ENCODE measurements around the gene PTPRN2. TPM values are rescaled to one million over a fixed set of nuclear protein-coding genes. Genes with fewer than 3 reads are reported as not detected.

PTPRN2 gene
- total RNA-seq, 1 experiment from 2014 or later: 1.7 TPM

DNA sequence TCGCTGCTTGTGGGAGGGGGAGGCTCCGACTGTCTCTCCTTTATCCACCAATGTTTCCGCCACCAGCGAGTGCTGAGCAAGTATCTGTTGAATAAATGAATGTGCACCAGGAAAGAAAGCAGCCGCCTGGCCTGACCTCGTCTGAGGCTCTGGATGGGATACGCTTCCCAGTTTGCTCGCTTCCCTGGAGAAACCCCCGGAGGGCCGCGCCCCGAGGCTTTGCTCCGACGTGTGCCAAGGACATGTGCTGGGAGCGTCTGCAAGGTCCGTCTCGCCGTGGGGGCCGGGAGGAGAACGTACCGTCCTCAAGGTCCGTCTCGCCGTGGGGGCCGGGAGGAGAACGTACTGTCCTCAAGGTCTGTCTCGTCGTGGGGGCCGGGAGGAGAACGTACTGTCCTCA is 714.4 kb downstream of the PTPRN2 start:
- Histone ChIP-seq H3K27ac (ENCODE audit: low read length) (no peak overlapping the region), H4K20me1 (ENCODE audit: insufficient read depth, low read depth, low read length) (0 out of 2 replicates have a peak, but pooled peaks cover 5% of the 10 kb centered on the region), H3K4me1 (ENCODE audit: low read length) (no peaks in the 10 kb centered on the region), H3K36me3 (ENCODE audit: insufficient read depth, low read length) (no peaks in the 10 kb centered on the region), H3K9me3 (ENCODE audit: low read length) (no peaks in the 10 kb centered on the region), H3K4me2 (ENCODE audit: low read depth, low read length, poor library complexity, severe bottlenecking) (no peak overlapping the region), H3K9me2 (replicated peaks; ENCODE audit: insufficient read depth, low read length) (no peaks in the 10 kb centered on the region), H3K4me3 (ENCODE audit: low read length) (no peak overlapping the region), H3K27me3 (ENCODE audit: low read length) (no peaks in the 10 kb centered on the region), H3K9ac (ENCODE audit: low read length) (no peak overlapping the region), H3K79me2 (ENCODE audit: low read length) (no peaks in the 10 kb centered on the region), H2AFZ (ENCODE audit: low read length) (no peak overlapping the region)
- DNase-seq: no peak

DNA sequence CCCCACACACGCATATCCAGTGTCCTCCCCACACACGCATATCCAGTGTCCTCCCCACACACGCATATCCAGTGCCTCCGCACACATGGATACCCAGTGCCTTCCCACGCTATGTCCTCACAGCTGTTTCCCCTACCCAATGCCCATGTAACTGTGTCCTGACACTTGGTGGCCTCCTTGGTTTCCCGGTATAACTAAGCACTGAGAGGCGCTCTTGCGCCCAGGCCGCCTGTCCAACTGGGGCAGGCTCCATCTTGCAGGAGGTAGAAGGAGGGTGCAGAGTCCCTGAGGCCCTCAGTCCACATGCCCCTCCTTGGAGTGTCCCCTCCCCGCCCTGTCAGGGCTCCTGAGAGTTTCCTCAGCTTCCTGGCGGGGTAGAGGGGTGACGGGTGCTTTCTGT is 715.2 kb downstream of the PTPRN2 start:
- no peak overlapping the region for H3K27ac ChIP-seq (ENCODE audit: low read length)
- H3K79me2 ChIP-seq (ENCODE audit: low read length): no peaks in the 10 kb centered on the region
- H3K9me2 ChIP-seq (replicated peaks; ENCODE audit: insufficient read depth, low read length): no peaks in the 10 kb centered on the region
- H3K4me3 ChIP-seq (ENCODE audit: low read length): no peak overlapping the region
- 0 out of 2 replicates have a peak, but pooled peaks cover 5% of the 10 kb centered on the region for H4K20me1 ChIP-seq (ENCODE audit: insufficient read depth, low read depth, low read length)
- H3K4me1 ChIP-seq (ENCODE audit: low read length): no peaks in the 10 kb centered on the region
- no peak overlapping the region for H3K9ac ChIP-seq (ENCODE audit: low read length)
- H3K36me3 ChIP-seq (ENCODE audit: insufficient read depth, low read length): no peaks in the 10 kb centered on the region
- no peaks in the 10 kb centered on the region for H3K9me3 ChIP-seq (ENCODE audit: low read length)
- H3K4me2 ChIP-seq (ENCODE audit: low read depth, low read length, poor library complexity, severe bottlenecking): no peak overlapping the region
- no peak overlapping the region for H2AFZ ChIP-seq (ENCODE audit: low read length)
- no peak for DNase-seq
- no peaks in the 10 kb centered on the region for H3K27me3 ChIP-seq (ENCODE audit: low read length)

DNA sequence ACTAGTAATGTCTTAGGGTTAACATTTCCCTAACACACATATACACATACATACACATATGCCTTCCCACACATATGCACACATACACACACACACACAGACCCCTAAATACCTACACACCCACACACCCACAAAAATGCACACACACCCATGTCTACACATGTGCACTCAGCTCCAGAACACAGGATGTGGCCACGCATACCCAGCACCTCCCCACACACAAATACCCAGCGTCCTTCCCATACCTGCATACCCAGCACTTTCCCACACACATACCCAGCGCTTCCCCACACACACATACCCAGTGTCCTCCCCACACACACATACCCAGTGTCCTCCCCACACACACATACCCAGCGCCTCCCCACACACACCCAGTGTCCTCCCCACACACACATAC is 715.9 kb downstream of the PTPRN2 start:
- DNase-seq: no peak
- Histone ChIP-seq H3K36me3 (ENCODE audit: insufficient read depth, low read length) (no peaks in the 10 kb centered on the region), H4K20me1 (ENCODE audit: insufficient read depth, low read depth, low read length) (0 out of 2 replicates have a peak, but pooled peaks cover 5% of the 10 kb centered on the region), H3K4me3 (ENCODE audit: low read length) (no peak overlapping the region), H3K9me2 (replicated peaks; ENCODE audit: insufficient read depth, low read length) (no peaks in the 10 kb centered on the region), H2AFZ (ENCODE audit: low read length) (no peak overlapping the region), H3K4me2 (ENCODE audit: low read depth, low read length, poor library complexity, severe bottlenecking) (no peak overlapping the region), H3K9ac (ENCODE audit: low read length) (no peak overlapping the region), H3K27ac (ENCODE audit: low read length) (no peak overlapping the region), H3K27me3 (ENCODE audit: low read length) (no peaks in the 10 kb centered on the region), H3K4me1 (ENCODE audit: low read length) (no peaks in the 10 kb centered on the region), H3K9me3 (ENCODE audit: low read length) (no peaks in the 10 kb centered on the region), H3K79me2 (ENCODE audit: low read length) (no peaks in the 10 kb centered on the region)

DNA sequence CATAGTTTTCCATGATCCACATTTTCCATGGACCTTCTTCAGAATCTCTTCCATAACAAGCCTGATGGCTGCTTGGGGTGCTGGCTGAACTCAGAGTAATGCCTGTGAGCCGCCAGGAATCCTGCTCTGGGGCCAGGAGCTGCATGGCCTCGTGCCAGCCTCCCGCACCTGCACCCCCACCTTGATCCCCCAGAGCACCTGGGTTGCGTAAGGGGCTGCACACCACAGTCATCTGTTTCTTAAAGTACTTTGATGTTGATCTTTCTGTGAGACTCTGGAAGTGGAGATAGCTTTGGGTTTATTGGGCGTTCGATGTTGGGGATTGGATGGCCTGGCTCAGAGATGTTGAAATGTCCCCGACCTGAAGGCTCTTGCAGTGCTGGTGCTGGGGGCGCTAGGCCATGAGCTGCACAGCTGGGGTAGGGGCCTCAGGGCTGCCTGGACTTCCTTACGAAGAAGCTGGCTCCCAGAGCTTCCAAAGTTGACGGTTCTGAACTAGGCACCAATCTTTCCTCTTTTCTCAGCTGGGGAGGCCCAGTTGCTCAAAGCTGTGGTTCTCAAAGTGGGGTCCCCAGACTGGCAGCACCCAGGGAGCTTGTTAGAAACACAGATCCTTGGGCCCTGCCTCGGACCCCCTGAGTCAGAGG is 716.9 kb downstream of the PTPRN2 start:
- no peak overlapping the region for H3K4me2 ChIP-seq (ENCODE audit: low read depth, low read length, poor library complexity, severe bottlenecking)
- H3K9me2 ChIP-seq (replicated peaks; ENCODE audit: insufficient read depth, low read length): no peaks in the 10 kb centered on the region
- no peaks in the 10 kb centered on the region for H3K9me3 ChIP-seq (ENCODE audit: low read length)
- H3K4me1 ChIP-seq (ENCODE audit: low read length): no peaks in the 10 kb centered on the region
- no peak overlapping the region for H3K27ac ChIP-seq (ENCODE audit: low read length)
- H3K9ac ChIP-seq (ENCODE audit: low read length): no peak overlapping the region
- H3K36me3 ChIP-seq (ENCODE audit: insufficient read depth, low read length): no peaks in the 10 kb centered on the region
- H2AFZ ChIP-seq (ENCODE audit: low read length): no peak overlapping the region
- H3K27me3 ChIP-seq (ENCODE audit: low read length): no peaks in the 10 kb centered on the region
- DNase-seq: no peak
- H4K20me1 ChIP-seq (ENCODE audit: insufficient read depth, low read depth, low read length): no peaks in the 10 kb centered on the region
- no peak overlapping the region for H3K4me3 ChIP-seq (ENCODE audit: low read length)
- no peaks in the 10 kb centered on the region for H3K79me2 ChIP-seq (ENCODE audit: low read length)

DNA sequence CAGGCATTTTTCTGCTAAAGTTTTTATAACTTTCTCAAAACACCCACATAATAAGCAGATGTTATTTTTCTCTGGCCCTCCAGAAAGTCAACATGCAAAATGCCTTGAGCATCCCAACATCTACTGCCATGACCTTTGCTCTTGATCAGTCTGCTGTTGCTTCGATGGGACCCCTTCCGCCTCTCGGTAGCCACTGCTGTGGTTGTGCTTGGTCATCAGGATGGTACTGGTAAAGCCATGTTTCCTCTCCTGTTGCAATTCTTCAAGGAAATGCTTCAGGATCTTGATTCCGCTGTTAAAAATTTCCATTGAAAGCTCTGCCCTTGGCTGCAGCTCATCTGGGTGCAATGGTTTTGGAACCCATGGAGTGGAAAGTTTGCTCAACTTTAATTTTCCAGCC is 717.8 kb downstream of the PTPRN2 start:
- Histone ChIP-seq H3K4me1 (ENCODE audit: low read length) (no peaks in the 10 kb centered on the region), H3K27me3 (ENCODE audit: low read length) (no peaks in the 10 kb centered on the region), H3K9ac (ENCODE audit: low read length) (no peak overlapping the region), H3K4me2 (ENCODE audit: low read depth, low read length, poor library complexity, severe bottlenecking) (no peak overlapping the region), H3K27ac (ENCODE audit: low read length) (no peak overlapping the region), H3K36me3 (ENCODE audit: insufficient read depth, low read length) (no peaks in the 10 kb centered on the region), H2AFZ (ENCODE audit: low read length) (no peak overlapping the region), H3K79me2 (ENCODE audit: low read length) (no peaks in the 10 kb centered on the region), H4K20me1 (ENCODE audit: insufficient read depth, low read depth, low read length) (no peaks in the 10 kb centered on the region), H3K9me2 (replicated peaks; ENCODE audit: insufficient read depth, low read length) (no peaks in the 10 kb centered on the region), H3K9me3 (ENCODE audit: low read length) (no peaks in the 10 kb centered on the region), H3K4me3 (ENCODE audit: low read length) (no peak overlapping the region)
- no peak for DNase-seq

DNA sequence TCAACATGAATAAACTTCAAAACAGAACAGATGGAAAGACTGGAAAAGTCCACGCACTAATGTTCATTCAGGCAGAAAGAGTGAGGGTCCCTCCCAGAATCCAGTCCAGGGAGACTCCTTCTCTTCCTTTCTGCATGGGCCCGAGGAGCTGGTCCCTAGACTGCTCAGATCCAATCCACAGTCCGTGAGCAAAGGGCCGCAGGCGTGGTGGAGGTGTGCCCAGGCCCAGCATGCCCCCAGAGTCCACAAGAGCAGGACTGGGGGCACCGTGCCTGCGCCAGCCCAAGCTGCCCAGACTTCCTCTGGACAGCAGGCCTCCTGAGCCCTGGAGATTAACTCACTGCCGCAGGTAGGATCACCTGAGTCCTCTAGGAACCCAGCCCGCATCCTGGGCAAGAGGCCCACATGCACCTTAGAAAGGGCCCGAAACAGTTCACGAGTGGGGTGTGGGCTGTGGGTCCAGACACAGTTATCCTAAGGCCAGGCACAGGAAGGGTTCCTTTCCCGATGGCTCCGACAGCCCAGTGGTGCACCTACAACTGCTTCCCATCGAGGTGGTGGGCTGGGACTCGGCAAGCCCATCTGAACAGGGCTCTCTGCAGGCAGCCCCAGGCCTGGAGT is 719.8 kb downstream of the PTPRN2 start:
- Histone ChIP-seq H3K4me1 (ENCODE audit: low read length) (no peaks in the 10 kb centered on the region), H3K27me3 (ENCODE audit: low read length) (no peaks in the 10 kb centered on the region), H3K27ac (ENCODE audit: low read length) (no peak overlapping the region), H3K9me3 (ENCODE audit: low read length) (no peaks in the 10 kb centered on the region), H3K79me2 (ENCODE audit: low read length) (no peaks in the 10 kb centered on the region), H4K20me1 (ENCODE audit: insufficient read depth, low read depth, low read length) (no peaks in the 10 kb centered on the region), H3K9ac (ENCODE audit: low read length) (no peak overlapping the region), H2AFZ (ENCODE audit: low read length) (no peak overlapping the region), H3K36me3 (ENCODE audit: insufficient read depth, low read length) (no peaks in the 10 kb centered on the region), H3K9me2 (replicated peaks; ENCODE audit: insufficient read depth, low read length) (no peaks in the 10 kb centered on the region), H3K4me2 (ENCODE audit: low read depth, low read length, poor library complexity, severe bottlenecking) (no peak overlapping the region), H3K4me3 (ENCODE audit: low read length) (no peak overlapping the region)
- no peak for DNase-seq

DNA sequence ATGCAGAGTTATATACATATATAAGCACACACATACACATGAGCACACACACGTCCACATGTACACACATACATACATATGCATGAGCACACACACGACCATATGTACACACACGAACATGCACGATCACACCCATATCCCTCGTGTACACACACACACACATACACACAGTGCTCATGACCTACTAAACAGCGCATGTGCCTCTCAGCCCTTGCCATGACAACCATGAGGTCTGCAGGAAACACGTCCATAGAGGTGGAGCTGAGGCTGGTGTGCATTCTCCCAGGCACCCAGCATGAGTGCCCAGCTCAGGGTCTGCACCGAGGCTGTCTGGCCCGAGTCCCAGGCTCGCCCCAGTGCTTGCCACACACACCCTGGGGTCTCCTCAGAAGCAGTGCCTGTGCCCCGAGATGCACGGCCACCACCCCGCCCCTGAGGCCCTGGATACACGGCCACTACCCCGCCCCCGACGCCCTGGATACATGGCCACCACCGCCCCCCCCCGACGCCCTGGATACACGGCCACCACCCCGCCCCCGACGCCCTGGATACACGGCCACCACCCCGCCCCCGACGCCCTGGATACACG is 721.2 kb downstream of the PTPRN2 start:
- no peaks in the 10 kb centered on the region for H4K20me1 ChIP-seq (ENCODE audit: insufficient read depth, low read depth, low read length)
- no peak overlapping the region for H3K4me2 ChIP-seq (ENCODE audit: low read depth, low read length, poor library complexity, severe bottlenecking)
- H3K79me2 ChIP-seq (ENCODE audit: low read length): no peaks in the 10 kb centered on the region
- H3K36me3 ChIP-seq (ENCODE audit: insufficient read depth, low read length): no peaks in the 10 kb centered on the region
- H3K9me2 ChIP-seq (replicated peaks; ENCODE audit: insufficient read depth, low read length): no peaks in the 10 kb centered on the region
- H3K9me3 ChIP-seq (ENCODE audit: low read length): no peaks in the 10 kb centered on the region
- no peaks in the 10 kb centered on the region for H3K27me3 ChIP-seq (ENCODE audit: low read length)
- H3K27ac ChIP-seq (ENCODE audit: low read length): no peak overlapping the region
- H3K9ac ChIP-seq (ENCODE audit: low read length): no peak overlapping the region
- H3K4me1 ChIP-seq (ENCODE audit: low read length): no peaks in the 10 kb centered on the region
- no peak overlapping the region for H3K4me3 ChIP-seq (ENCODE audit: low read length)
- no peak for DNase-seq
- no peak overlapping the region for H2AFZ ChIP-seq (ENCODE audit: low read length)

DNA sequence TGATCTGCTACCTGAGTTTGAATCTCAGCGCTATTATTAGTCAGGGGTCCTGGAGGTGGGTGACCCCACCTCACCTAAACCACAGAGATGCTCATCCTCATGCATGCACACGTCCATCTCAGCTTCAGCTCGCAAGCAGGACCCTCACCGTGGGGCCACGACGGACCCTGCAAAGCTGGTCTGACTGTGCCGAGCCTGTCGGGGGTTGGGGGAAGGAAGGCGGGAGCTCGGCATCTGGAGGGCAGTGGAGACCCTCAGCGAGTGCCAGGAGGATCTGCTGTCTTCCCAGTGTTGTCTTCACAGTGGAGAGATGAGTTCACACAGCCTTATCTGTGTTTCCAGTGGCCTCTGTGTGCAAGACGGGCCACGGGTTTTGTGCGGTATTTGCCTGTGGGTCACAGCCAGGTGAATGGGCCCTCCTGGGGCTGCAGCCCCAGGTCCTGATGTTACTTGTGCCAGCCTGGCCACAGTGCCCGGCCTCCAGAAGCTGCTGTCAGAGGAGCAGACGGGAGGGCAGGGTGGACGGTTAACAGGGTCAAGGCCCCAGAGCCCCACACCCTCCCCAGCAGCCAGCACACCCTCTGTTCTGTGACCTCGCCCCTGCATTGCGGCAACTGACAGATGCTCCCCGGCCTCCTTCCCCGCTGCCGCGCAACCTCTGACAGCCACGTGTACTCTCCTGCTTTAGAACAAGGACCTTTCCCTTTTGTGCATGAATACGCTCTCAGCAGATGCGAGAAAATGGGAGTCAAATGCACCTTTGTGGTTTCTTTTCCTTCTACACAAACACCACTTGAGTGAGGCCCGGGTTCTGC is 722.1 kb downstream of the PTPRN2 start:
- Histone ChIP-seq H3K79me2 (ENCODE audit: low read length) (no peaks in the 10 kb centered on the region), H3K4me1 (ENCODE audit: low read length) (no peaks in the 10 kb centered on the region), H4K20me1 (ENCODE audit: insufficient read depth, low read depth, low read length) (no peaks in the 10 kb centered on the region), H3K27ac (ENCODE audit: low read length) (no peak overlapping the region), H3K9me3 (ENCODE audit: low read length) (no peaks in the 10 kb centered on the region), H3K4me2 (ENCODE audit: low read depth, low read length, poor library complexity, severe bottlenecking) (no peak overlapping the region), H2AFZ (ENCODE audit: low read length) (no peak overlapping the region), H3K4me3 (ENCODE audit: low read length) (no peak overlapping the region), H3K27me3 (ENCODE audit: low read length) (no peaks in the 10 kb centered on the region), H3K9ac (ENCODE audit: low read length) (no peak overlapping the region), H3K36me3 (ENCODE audit: insufficient read depth, low read length) (no peaks in the 10 kb centered on the region), H3K9me2 (replicated peaks; ENCODE audit: insufficient read depth, low read length) (no peaks in the 10 kb centered on the region)
- no peak for DNase-seq
